PC-3 (cell line): ENCODE results near the gene TFDP1. TPM values are rescaled to one million over a fixed set of nuclear protein-coding genes. Genes with fewer than 3 reads are reported as not detected.

Source experiments
- ATAC-seq: fragments of 200-7000 bp; cut with Tn5 transposase; 2 replicates; pipeline ENCODE4 v1.9.1; 2020; ENCODE audit warnings: mild to moderate bottlenecking, moderate library complexity
- BruUV-seq: library from RNA; stranded (reverse); fragments of 400-500 nt; replicated peaks from 2 replicates; lab custom pipeline; 2021; lab: Mats Ljungman, UMichigan
- CTCF ChIA-PET: fragments of 300-600 bp; sonication (Branson Sonifier 250); formaldehyde crosslinking; loops from one replicate; lab custom pipeline; 2022; ENCODE audit warnings: antibody characterized with exemption; lab: Charles Lee
- POLR2A ChIA-PET: fragments of 300-600 bp; sonication (Branson Sonifier 250); formaldehyde crosslinking; loops from one replicate; lab custom pipeline; 2022; ENCODE audit warnings: antibody characterized with exemption; ENCODE audit not compliant: unreplicated experiment; lab: Charles Lee
- DNase-seq: peaks from one replicate; pipeline ENCODE4 v3.0.0-alpha.2; 2015
- H2AFZ ChIP-seq: fragments of 300-600 bp; sonication (generic); 2 replicates; pipeline ENCODE4 v1.6.0; 2016; ENCODE audit warnings: antibody characterized with exemption, low read length
- H3F3A ChIP-seq: fragments of 300-600 bp; sonication (generic); one replicate; pipeline ENCODE4 v1.6.0; 2017; ENCODE audit warnings: antibody characterized with exemption, low read length, control low read depth, mild to moderate bottlenecking; ENCODE audit not compliant: unreplicated experiment
- H3K27ac ChIP-seq: fragments of 300-600 bp; sonication (generic); 2 replicates; pipeline ENCODE4 v1.5.1; 2016; ENCODE audit warnings: mild to moderate bottlenecking, low read length
- H3K27me3 ChIP-seq: fragments of 300-600 bp; sonication (generic); 2 replicates; pipeline ENCODE4 v1.6.1; 2016; ENCODE audit warnings: low read length, mixed read lengths
- H3K36me3 ChIP-seq: fragments of 300-600 bp; sonication (generic); 2 replicates; pipeline ENCODE4 v1.6.1; 2016; ENCODE audit warnings: low read depth, mixed run types, low read length, mixed read lengths
- H3K4me1 ChIP-seq: fragments of 300-600 bp; sonication (generic); 2 replicates; pipeline ENCODE4 v1.5.1; 2016; ENCODE audit warnings: low read length; ENCODE audit not compliant: insufficient read depth
- H3K4me2 ChIP-seq: fragments of 300-600 bp; sonication (generic); 2 replicates; pipeline ENCODE4 v1.6.0; 2016; ENCODE audit warnings: low read length
- H3K4me3 ChIP-seq: fragments of 300-600 bp; sonication (generic); 2 replicates; pipeline ENCODE4 v1.5.1; 2016; ENCODE audit warnings: mild to moderate bottlenecking, low read length, mixed read lengths
- H3K79me2 ChIP-seq: fragments of 300-600 bp; sonication (generic); 2 replicates; pipeline ENCODE4 v1.6.1; 2017; ENCODE audit warnings: low read length, mixed read lengths
- H3K9ac ChIP-seq: fragments of 300-600 bp; sonication (generic); 2 replicates; pipeline ENCODE4 v1.6.0; 2016; ENCODE audit warnings: mild to moderate bottlenecking, low read length
- H3K9me2 ChIP-seq: fragments of 300-600 bp; sonication (generic); replicated peaks from 2 replicates; pipeline ENCODE4 v1.6.1; 2016; ENCODE audit warnings: mixed run types, low read length, mixed read lengths
- H3K9me3 ChIP-seq: fragments of 300-600 bp; sonication (generic); 2 replicates; pipeline ENCODE4 v1.6.1; 2016; ENCODE audit warnings: low read length, mixed read lengths
- H4K20me1 ChIP-seq: fragments of 300-600 bp; sonication (generic); 2 replicates; pipeline ENCODE4 v1.6.1; 2016; ENCODE audit warnings: low read length, mixed read lengths
- CTCF ChIP-seq: fragments of 300-600 bp; sonication (generic); conservative IDR thresholded peaks from 2 replicates; pipeline ENCODE4 v1.5.1; 2017; ENCODE audit warnings: antibody characterized with exemption, low read depth, mild to moderate bottlenecking, low read length
- EZH2 ChIP-seq: fragments of 300-600 bp; sonication (generic); IDR thresholded peaks from one replicate; pipeline ENCODE4 v1.6.1; 2017; ENCODE audit warnings: antibody characterized with exemption, mild to moderate bottlenecking, low read length; ENCODE audit not compliant: unreplicated experiment
- EZH2phosphoT487 ChIP-seq: fragments of 300-600 bp; sonication (generic); IDR thresholded peaks from 2 replicates; pipeline ENCODE4 v1.6.1; 2018; ENCODE audit warnings: mild to moderate bottlenecking, antibody characterized with exemption, low read length, borderline replicate concordance
- intact Hi-C: fragments of 100-400 bp; cut with micrococcal nuclease; formaldehyde crosslinking; loops from 2 replicates; pipeline ENCODE4 v1.9.0; 2023
- total RNA-seq: library from RNA; depleted of rRNA; stranded (reverse); fragments of >200 nt; gene quantifications from 2 replicates; pipeline ENCODE4 v1.2.3, GENCODE V29; 2014

TFDP1 gene
- total RNA-seq, 1 experiment from 2014 or later = 89.5 TPM

- ChIA-PET CTCF (no interaction called here), POLR2A (no interaction called here)
- H3K4me3 ChIP-seq = no peak overlapping the region
- DNase-seq = no peak
- BruUV-seq = no TSS peak
- H3K27me3 ChIP-seq = no peaks in the 10 kb centered on the region
- H3K27ac ChIP-seq = no peak overlapping the region
- no peak overlapping the region for H2AFZ ChIP-seq
- peaks cover 56% of the 10 kb centered on the region for H3K79me2 ChIP-seq
- H3F3A ChIP-seq = no peaks in the 10 kb centered on the region
- no peak for ATAC-seq
- no peak overlapping the region for H3K9ac ChIP-seq
- TF ChIP-seq EZH2 (no peak), CTCF (no peak), EZH2phosphoT487 (no peak)
- H4K20me1 ChIP-seq = no peaks in the 10 kb centered on the region
- no peaks in the 10 kb centered on the region for H3K9me2 ChIP-seq
- intact Hi-C loops = no loop called here
- peaks cover 19% of the 10 kb centered on the region; the same call in 1 of the 2 replicates for H3K36me3 ChIP-seq
- no peak overlapping the region for H3K4me2 ChIP-seq
- no peaks in the 10 kb centered on the region for H3K4me1 ChIP-seq
- no peaks in the 10 kb centered on the region for H3K9me3 ChIP-seq
These were observed 35.7 kb downstream of the TFDP1 start for GRCh38 chr13:113620036-113620796.

- DNase-seq = no peak
- H4K20me1 ChIP-seq = no peaks in the 10 kb centered on the region
- intact Hi-C loops = no loop called here
These were observed 36.5 kb downstream of the TFDP1 start for GRCh38 chr13:113621046-113621445.

More at GRCh38 chr13:113621046-113621445, 36.5 kb downstream of the TFDP1 start:
- H3K36me3 ChIP-seq = peaks cover 19% of the 10 kb centered on the region; the same call in 1 of the 2 replicates
- no peaks in the 10 kb centered on the region for H3K27me3 ChIP-seq
- no peak overlapping the region for H2AFZ ChIP-seq
- no peaks in the 10 kb centered on the region for H3F3A ChIP-seq
- no peak overlapping the region for H3K4me2 ChIP-seq
- no peaks in the 10 kb centered on the region for H3K9me3 ChIP-seq
- no peak overlapping the region for H3K27ac ChIP-seq
- peaks cover 51% of the 10 kb centered on the region for H3K79me2 ChIP-seq
- H3K9ac ChIP-seq = no peak overlapping the region
- CTCF ChIA-PET = no interaction called here
- POLR2A ChIA-PET = no interaction called here
- no peak overlapping the region for H3K4me3 ChIP-seq
- H3K4me1 ChIP-seq = no peaks in the 10 kb centered on the region
- no peak for ATAC-seq
- no peaks in the 10 kb centered on the region for H3K9me2 ChIP-seq
- TF ChIP-seq EZH2phosphoT487 (no peak), CTCF (no peak), EZH2 (no peak)
- no TSS peak for BruUV-seq
